Left lung (tissue), 10 donors: ENCODE data around the gene EDN1. TPM values are rescaled to one million over a fixed set of nuclear protein-coding genes. Genes with fewer than 3 reads are reported as not detected.
A peak's percentile ranks its signal among the peaks of the same experiment; 100 is the strongest.

Source experiments
- ATAC-seq: fragments of 200-7000 bp; cut with Tn5 transposase; one replicate; pipeline ENCODE4 v1.9.1; 2020; ENCODE audit warnings: moderate library complexity
- DNase-seq, 4 donors: peaks; one replicate each; pipeline ENCODE4 v3.0.0-alpha.2; 2013 to 2020
- H3K27ac ChIP-seq, 2 donors: fragments of 200-600 bp; sonication (generic) in 1 of 2; one replicate each; pipeline versions ENCODE4 v1.5.0 to v1.8.0; 2020 to 2021
- H3K27me3 ChIP-seq, 2 donors: fragments of 200-600 bp; sonication (generic) in 1 of 2; one replicate each; pipeline versions ENCODE4 v1.5.0 to v1.8.0; 2020 to 2021
- H3K36me3 ChIP-seq, 2 donors: fragments of 200-600 bp; sonication (generic) in 1 of 2; one replicate each; pipeline versions ENCODE4 v1.5.0 to v1.8.0; 2020 to 2021
- H3K4me1 ChIP-seq, 2 donors: fragments of 200-600 bp; one replicate each; pipeline ENCODE4 v1.8.0; 2021
- H3K4me3 ChIP-seq, 2 donors: fragments of 200-600 bp; sonication (generic) in 1 of 2; one replicate each; pipeline versions ENCODE4 v1.5.0 to v1.8.0; 2020 to 2021; ENCODE audit warnings: mild to moderate bottlenecking in 1 of 2
- H3K9me3 ChIP-seq, 2 donors: fragments of 200-600 bp; sonication (generic) in 1 of 2; one replicate each; pipeline versions ENCODE4 v1.5.0 to v1.8.0; 2020 to 2021
- intact Hi-C, 2 donors: fragments of 100-400 bp; cut with DNase I; formaldehyde crosslinking; loops; one replicate each; pipeline versions ENCODE4 v1.11.2 to v1.14.2; 2022
- polyA plus RNA-seq, 6 donors: library from polyadenylated mRNA; unstranded; fragments of 120-200 nt; gene quantifications; one replicate each; pipeline ENCODE4 v1.2.1, GENCODE V29; 2013; ENCODE audit not compliant: insufficient read length in 6 of 6
- total RNA-seq, 2 donors: library from RNA; stranded (reverse); fragmentation: NEBNext Ultra II Directional; extraction: Animal tissue kit (Norgen Biotek cat#: 25700); gene quantifications; one replicate each; pipeline ENCODE4 v1.2.1, GENCODE V29; 2021
- TF ChIP-seq, protein P1 (sequence below), 2 donors: fragments of 200-600 bp; sonication (generic) in 1 of 2; IDR thresholded peaks; one replicate each; pipeline versions ENCODE4 v1.5.0 to v1.8.0; 2021; ENCODE audit warnings: antibody characterized with exemption in 2 of 2
- donor health status: DM: no; HTN: yes; CAD: no.
- donor health status: DM: no; HTN: no; CAD: no.

The EDN1 gene
- total and polyA plus RNA-seq, 8 donors: 21.7 to 58.9 (median 38.9) TPM

DNA sequence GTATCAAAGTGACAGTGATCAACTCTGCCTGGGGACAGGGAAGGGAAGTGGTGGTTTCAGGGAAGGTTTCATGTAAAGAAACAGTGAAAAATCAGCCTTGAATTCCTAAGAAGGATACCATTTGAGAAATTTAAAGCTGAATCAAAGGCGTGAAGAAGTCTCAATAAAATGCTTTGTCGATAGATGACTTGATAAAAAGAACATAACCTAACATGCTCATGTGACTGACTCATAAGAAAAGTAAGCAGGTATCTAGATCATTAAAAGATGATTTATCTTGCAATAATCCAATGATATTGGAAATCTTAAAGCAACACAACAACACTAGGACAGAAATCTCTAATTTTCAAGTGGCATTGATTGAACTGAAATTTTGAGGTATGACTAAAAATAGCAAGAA, 14.3 kb downstream of the EDN1 start:
- TF ChIP-seq, protein P1, sequence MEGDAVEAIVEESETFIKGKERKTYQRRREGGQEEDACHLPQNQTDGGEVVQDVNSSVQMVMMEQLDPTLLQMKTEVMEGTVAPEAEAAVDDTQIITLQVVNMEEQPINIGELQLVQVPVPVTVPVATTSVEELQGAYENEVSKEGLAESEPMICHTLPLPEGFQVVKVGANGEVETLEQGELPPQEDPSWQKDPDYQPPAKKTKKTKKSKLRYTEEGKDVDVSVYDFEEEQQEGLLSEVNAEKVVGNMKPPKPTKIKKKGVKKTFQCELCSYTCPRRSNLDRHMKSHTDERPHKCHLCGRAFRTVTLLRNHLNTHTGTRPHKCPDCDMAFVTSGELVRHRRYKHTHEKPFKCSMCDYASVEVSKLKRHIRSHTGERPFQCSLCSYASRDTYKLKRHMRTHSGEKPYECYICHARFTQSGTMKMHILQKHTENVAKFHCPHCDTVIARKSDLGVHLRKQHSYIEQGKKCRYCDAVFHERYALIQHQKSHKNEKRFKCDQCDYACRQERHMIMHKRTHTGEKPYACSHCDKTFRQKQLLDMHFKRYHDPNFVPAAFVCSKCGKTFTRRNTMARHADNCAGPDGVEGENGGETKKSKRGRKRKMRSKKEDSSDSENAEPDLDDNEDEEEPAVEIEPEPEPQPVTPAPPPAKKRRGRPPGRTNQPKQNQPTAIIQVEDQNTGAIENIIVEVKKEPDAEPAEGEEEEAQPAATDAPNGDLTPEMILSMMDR (IDR thresholded peaks at IDR 0.05): no peak
- no peaks in the 10 kb centered on the region for H3K27me3 ChIP-seq
- H3K36me3 ChIP-seq: no peaks in the 10 kb centered on the region
- intact Hi-C loops: no loop called here
- no peak overlapping the region for H3K4me3 ChIP-seq
- no peak for ATAC-seq
- no peak overlapping the region for H3K27ac ChIP-seq
- DNase-seq: no peak
- H3K4me1 ChIP-seq: no peaks in the 10 kb centered on the region
- no peaks in the 10 kb centered on the region for H3K9me3 ChIP-seq

DNA sequence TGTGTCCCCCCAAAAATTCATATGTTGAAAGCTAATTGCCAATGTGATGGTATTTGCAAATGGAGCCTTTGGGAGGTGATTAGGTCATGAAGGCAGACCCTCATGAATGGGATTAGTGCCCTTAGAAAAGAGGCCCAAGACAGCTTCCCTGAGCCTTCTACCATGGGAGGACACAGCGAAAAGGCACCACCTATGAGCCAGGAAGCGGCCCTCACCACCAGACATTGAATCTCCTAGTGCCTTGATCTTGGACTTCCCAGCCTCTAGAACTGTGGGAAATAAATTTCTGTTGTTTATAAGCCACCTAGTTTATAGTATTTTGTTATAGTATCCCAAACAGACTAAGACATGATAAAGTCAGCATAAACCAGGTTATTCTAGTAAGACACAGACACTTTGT, 18.9 kb downstream of the EDN1 start:
- no peaks in the 10 kb centered on the region for H3K9me3 ChIP-seq
- no peaks in the 10 kb centered on the region for H3K36me3 ChIP-seq
- no peak for ATAC-seq
- H3K4me3 ChIP-seq: no peak overlapping the region
- no peak overlapping the region for H3K27ac ChIP-seq
- TF ChIP-seq, protein P1 (IDR thresholded peaks at IDR 0.05): no peak
- H3K4me1 ChIP-seq: no peaks in the 10 kb centered on the region
- DNase-seq: no peak
- H3K27me3 ChIP-seq: no peaks in the 10 kb centered on the region
- intact Hi-C loops: no loop called here

DNA sequence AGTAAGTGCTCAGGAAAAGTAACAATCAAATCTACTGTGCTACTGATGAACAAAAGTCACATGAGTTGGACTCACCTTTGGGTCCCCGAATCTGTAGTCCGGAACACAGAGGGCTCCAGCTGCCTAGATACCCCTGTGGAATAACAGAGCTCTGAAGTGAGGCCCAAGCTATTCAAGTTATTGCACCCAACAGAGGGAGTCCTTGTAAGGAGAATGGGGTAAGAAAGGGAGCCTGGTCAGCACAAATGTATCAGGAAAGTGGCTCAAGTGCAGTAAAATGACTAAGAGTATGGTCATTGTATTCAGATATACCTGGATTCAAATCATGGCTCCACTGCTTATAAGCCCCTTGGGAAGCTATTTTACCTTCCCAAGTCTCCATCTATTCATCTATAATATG, 20.9 kb downstream of the EDN1 start:
- peak; percentile 67 for ATAC-seq
- intact Hi-C loops: no loop called here
- TF ChIP-seq, protein P1 (IDR thresholded peaks at IDR 0.05): no peak
- H3K27ac ChIP-seq: no peak overlapping the region
- no peaks in the 10 kb centered on the region for H3K27me3 ChIP-seq
- no peak overlapping the region for H3K4me3 ChIP-seq
- no peaks in the 10 kb centered on the region for H3K36me3 ChIP-seq
- DNase-seq: no peak
- H3K9me3 ChIP-seq: no peaks in the 10 kb centered on the region
- H3K4me1 ChIP-seq: no peaks in the 10 kb centered on the region

DNA sequence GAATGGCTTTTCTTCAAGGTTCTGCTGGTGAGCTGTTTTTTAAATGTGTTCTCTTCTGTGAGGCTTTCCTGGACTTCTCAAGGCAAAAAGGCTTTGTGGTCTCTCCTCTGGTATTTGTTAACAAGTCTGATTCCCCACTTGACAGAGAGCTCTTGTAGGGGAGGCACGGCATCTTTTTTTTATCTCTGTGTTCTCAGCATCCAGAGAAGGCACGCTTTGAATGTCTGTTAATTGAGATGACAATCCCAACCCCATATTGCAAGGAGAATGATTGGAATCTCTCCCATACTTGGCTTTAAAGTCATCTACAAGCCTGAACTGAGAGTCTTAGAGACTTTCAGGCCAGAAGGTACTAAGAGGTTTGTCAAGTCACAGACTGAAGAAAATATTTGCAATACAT, 22.6 kb downstream of the EDN1 start:
- no peaks in the 10 kb centered on the region for H3K9me3 ChIP-seq
- TF ChIP-seq, protein P1 (IDR thresholded peaks at IDR 0.05): no peak
- no peaks in the 10 kb centered on the region for H3K4me1 ChIP-seq
- no peaks in the 10 kb centered on the region for H3K27me3 ChIP-seq
- no peak for DNase-seq
- ATAC-seq: no peak
- no peak overlapping the region for H3K4me3 ChIP-seq
- no peak overlapping the region for H3K27ac ChIP-seq
- H3K36me3 ChIP-seq: no peaks in the 10 kb centered on the region
- intact Hi-C loops: no loop called here

DNA sequence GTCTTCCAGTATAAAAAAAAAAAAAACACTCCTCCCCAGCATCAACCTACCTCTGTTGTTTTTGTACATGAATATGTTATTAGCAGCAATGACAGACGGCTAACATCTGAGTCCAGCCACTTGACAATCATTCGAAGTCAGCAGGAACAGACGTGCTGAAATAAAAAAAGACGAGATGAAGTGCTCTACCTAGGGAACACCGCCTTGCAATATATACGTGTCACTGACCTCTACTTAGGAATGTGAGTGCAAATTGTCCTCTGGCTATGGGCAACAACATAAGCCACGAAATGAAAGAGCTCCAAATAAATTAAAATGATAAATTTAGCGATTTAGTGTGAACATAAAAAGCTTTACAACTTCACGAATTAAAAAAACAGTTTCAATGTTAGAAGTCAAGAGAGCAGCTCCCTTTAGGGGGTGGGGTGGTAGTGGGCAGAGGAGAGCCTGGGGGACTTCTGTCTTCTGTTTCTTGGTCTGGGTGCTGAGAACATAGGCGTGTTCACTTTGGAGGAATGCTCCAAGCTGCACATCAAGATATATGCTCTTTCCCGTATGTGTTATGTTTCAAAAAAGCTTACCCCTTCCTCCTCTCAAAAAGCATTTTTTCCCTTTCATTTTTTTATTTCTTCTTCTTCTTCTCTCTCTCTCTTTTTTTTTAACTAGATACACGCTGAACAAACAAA, 23.3 kb downstream of the EDN1 start:
- DNase-seq (no peak), ATAC-seq (no peak)
- no peaks in the 10 kb centered on the region for H3K4me1 ChIP-seq
- H3K4me3 ChIP-seq: no peak overlapping the region
- no peaks in the 10 kb centered on the region for H3K36me3 ChIP-seq
- intact Hi-C loops: no loop called here
- TF ChIP-seq, protein P1 (IDR thresholded peaks at IDR 0.05): no peak
- H3K27ac ChIP-seq: no peak overlapping the region
- no peaks in the 10 kb centered on the region for H3K27me3 ChIP-seq
- H3K9me3 ChIP-seq: peaks cover 0 to 4% of the 10 kb centered on the region in 2 donors
